ENCODE measurements around the gene PLPP4. TPM values are rescaled to one million over a fixed set of nuclear protein-coding genes. Genes with fewer than 3 reads are reported as not detected.

Gene PLPP4
- total RNA-seq, 1 experiment from 2014 or later: 10.7 TPM

- no peaks in the 10 kb centered on the region for H3K27me3 ChIP-seq (ENCODE audit: low read length)
- CTCF ChIA-PET: no interaction called here
- POLR2A ChIA-PET (ENCODE audit: unreplicated experiment): no interaction called here
- ATAC-seq (no peak), DNase-seq (no peak)
- TF ChIP-seq EZH2 (IDR thresholded peaks at IDR 0.05; ENCODE audit: low read length, unreplicated experiment): no peak
- no peak for TF ChIP-seq CTCF (conservative IDR thresholded peaks at IDR 0.05; ENCODE audit: low read depth, low read length)
- no peak for TF ChIP-seq EZH2phosphoT487 (IDR thresholded peaks at IDR 0.05; ENCODE audit: borderline replicate concordance, low read length)
- H3K9me3 ChIP-seq (ENCODE audit: low read length): no peaks in the 10 kb centered on the region
- H2AFZ ChIP-seq (ENCODE audit: low read length): no peak overlapping the region
- H3K9me2 ChIP-seq (replicated peaks; ENCODE audit: low read length): no peaks in the 10 kb centered on the region
- no peaks in the 10 kb centered on the region for H3F3A ChIP-seq (ENCODE audit: low read length, unreplicated experiment)
- H3K9ac ChIP-seq (ENCODE audit: low read length): no peak overlapping the region
- BruUV-seq (replicated peaks): no TSS peak
- H4K20me1 ChIP-seq (ENCODE audit: low read length): no peaks in the 10 kb centered on the region
- H3K4me2 ChIP-seq (ENCODE audit: low read length): no peak overlapping the region
- no peaks in the 10 kb centered on the region for H3K36me3 ChIP-seq (ENCODE audit: low read depth, low read length)
- no peaks in the 10 kb centered on the region for H3K79me2 ChIP-seq (ENCODE audit: low read length)
- H3K4me1 ChIP-seq (ENCODE audit: insufficient read depth, low read length): peaks cover 49% of the 10 kb centered on the region
- H3K27ac ChIP-seq (ENCODE audit: low read length): no peak overlapping the region
- intact Hi-C loops (cut with micrococcal nuclease): loop anchor here (5.0 kb wide), 1 partner anchor 85 kb away; no protein-coding TSS in a partner anchor
- no peak overlapping the region for H3K4me3 ChIP-seq (ENCODE audit: low read length)
Measured at GRCh38 chr10:120507175-120507574, 50.1 kb downstream of the PLPP4 start.

- Histone ChIP-seq H3K9ac (ENCODE audit: low read length) (0 out of 2 replicates have a peak overlapping the region, but pooled peaks have one; percentile 47), H2AFZ (ENCODE audit: low read length) (no peak overlapping the region), H3K36me3 (ENCODE audit: low read depth, low read length) (no peaks in the 10 kb centered on the region), H3K4me3 (ENCODE audit: low read length) (no peak overlapping the region), H3K4me2 (ENCODE audit: low read length) (peak overlapping the region; percentile 48; the same call in 1 of the 2 replicates), H3K27me3 (ENCODE audit: low read length) (no peaks in the 10 kb centered on the region), H3K27ac (ENCODE audit: low read length) (peak overlapping the region; percentile 82), H3K9me2 (replicated peaks; ENCODE audit: low read length) (no peaks in the 10 kb centered on the region), H3K79me2 (ENCODE audit: low read length) (no peaks in the 10 kb centered on the region), H4K20me1 (ENCODE audit: low read length) (no peaks in the 10 kb centered on the region), H3K4me1 (ENCODE audit: insufficient read depth, low read length) (peaks cover 50% of the 10 kb centered on the region), H3K9me3 (ENCODE audit: low read length) (no peaks in the 10 kb centered on the region), H3F3A (ENCODE audit: low read length, unreplicated experiment) (no peaks in the 10 kb centered on the region)
- CTCF ChIA-PET: no interaction called here
- BruUV-seq (replicated peaks): no TSS peak
- no peak for ATAC-seq
- intact Hi-C loops (cut with micrococcal nuclease): loop anchor here (5.0 kb wide), 1 partner anchor 85 kb away; no protein-coding TSS in a partner anchor
- DNase-seq: no peak
- POLR2A ChIA-PET (ENCODE audit: unreplicated experiment): no interaction called here
- TF ChIP-seq CTCF (conservative IDR thresholded peaks at IDR 0.05; ENCODE audit: low read depth, low read length) (no peak), EZH2 (IDR thresholded peaks at IDR 0.05; ENCODE audit: low read length, unreplicated experiment) (no peak), EZH2phosphoT487 (IDR thresholded peaks at IDR 0.05; ENCODE audit: borderline replicate concordance, low read length) (no peak)
Measured at GRCh38 chr10:120507651-120508050, 50.6 kb downstream of the PLPP4 start.

- no peaks in the 10 kb centered on the region for H4K20me1 ChIP-seq (ENCODE audit: low read length)
- H3K36me3 ChIP-seq (ENCODE audit: low read depth, low read length): no peaks in the 10 kb centered on the region
- peak overlapping the region; percentile 45; the same call in 1 of the 2 replicates for H2AFZ ChIP-seq (ENCODE audit: low read length)
- H3K9ac ChIP-seq (ENCODE audit: low read length): peak overlapping the region; percentile 52
- no peaks in the 10 kb centered on the region for H3K79me2 ChIP-seq (ENCODE audit: low read length)
- no peaks in the 10 kb centered on the region for H3K9me3 ChIP-seq (ENCODE audit: low read length)
- intact Hi-C loops (cut with micrococcal nuclease): loop anchor here (5.0 kb wide), 1 partner anchor 86 kb away; no protein-coding TSS in a partner anchor
- no peaks in the 10 kb centered on the region for H3F3A ChIP-seq (ENCODE audit: low read length, unreplicated experiment)
- TF ChIP-seq EZH2 (IDR thresholded peaks at IDR 0.05; ENCODE audit: low read length, unreplicated experiment) (no peak), EZH2phosphoT487 (IDR thresholded peaks at IDR 0.05; ENCODE audit: borderline replicate concordance, low read length) (no peak), CTCF (conservative IDR thresholded peaks at IDR 0.05; ENCODE audit: low read depth, low read length) (no peak)
- no peaks in the 10 kb centered on the region for H3K9me2 ChIP-seq (replicated peaks; ENCODE audit: low read length)
- ATAC-seq (peak; percentile 90), DNase-seq (peak; percentile 90)
- peak overlapping the region; percentile 87 for H3K27ac ChIP-seq (ENCODE audit: low read length)
- H3K27me3 ChIP-seq (ENCODE audit: low read length): no peaks in the 10 kb centered on the region
- H3K4me1 ChIP-seq (ENCODE audit: insufficient read depth, low read length): peaks cover 50% of the 10 kb centered on the region
- peak overlapping the region; percentile 48; the same call in 1 of the 2 replicates for H3K4me2 ChIP-seq (ENCODE audit: low read length)
- no TSS peak for BruUV-seq (replicated peaks)
- ChIA-PET CTCF (no interaction called here), POLR2A (ENCODE audit: unreplicated experiment) (no interaction called here)
- H3K4me3 ChIP-seq (ENCODE audit: low read length): no peak overlapping the region
Measured at GRCh38 chr10:120508393-120508792, 51.4 kb downstream of the PLPP4 start.

Measured in PC-3 (cell line).